Muscle of leg (tissue), 11 donors: Measurements from ENCODE around the gene ZNF292. TPM values are rescaled to one million over a fixed set of nuclear protein-coding genes. Genes with fewer than 3 reads are reported as not detected.
"Not testable (repeated sequence)": the region's sequence is repeated elsewhere in the genome, so short reads cannot be mapped to it uniquely, and the experiment has no call there.

ENCODE experiments used
- DNase-seq: peaks from one replicate; pipeline ENCODE4 v3.0.0; 2013
- H3K27ac ChIP-seq: one replicate; pipeline ENCODE4 v1.5.1; 2013; ENCODE audit warnings: mild to moderate bottlenecking, low read length, control low read depth
- H3K27me3 ChIP-seq: one replicate; pipeline ENCODE4 v1.6.1; 2013; ENCODE audit warnings: low read length; ENCODE audit not compliant: control insufficient read depth, insufficient read depth
- H3K36me3 ChIP-seq: one replicate; pipeline ENCODE4 v1.6.1; 2013; ENCODE audit warnings: low read length; ENCODE audit not compliant: control insufficient read depth, insufficient read depth
- H3K4me1 ChIP-seq: one replicate; pipeline ENCODE4 v1.6.1; 2013; ENCODE audit warnings: low read length; ENCODE audit not compliant: control insufficient read depth, insufficient read depth
- H3K4me3 ChIP-seq: one replicate; pipeline ENCODE4 v1.5.1; 2013; ENCODE audit warnings: low read length, control low read depth
- H3K9me3 ChIP-seq: replicated peaks from 2 replicates; pipeline ENCODE4 v1.6.1; 2013; ENCODE audit warnings: low read depth, low read length; ENCODE audit not compliant: control insufficient read depth
- WGBS: methylation state at CpG from one replicate; pipeline ENCODE4 v1.1.5; 2013; ENCODE audit warnings: missing lambda C conversion rate; ENCODE audit not compliant: insufficient coverage; 5-methylcytosine and 5-hydroxymethylcytosine counted together
- polyA plus RNA-seq, 8 donors: library from polyadenylated mRNA; unstranded; fragments of 120-200 nt; gene quantifications; one replicate each; pipeline versions ENCODE4 v1.2.1 to v1.2.3, GENCODE V29; 2013; ENCODE audit warnings: inconsistent platforms in 1 of 8, low replicate concordance in 1 of 8; ENCODE audit not compliant: insufficient read length in 8 of 8, insufficient read depth in 1 of 8
- total RNA-seq: library from RNA; stranded (reverse); fragments of 120-200 nt; gene quantifications from one replicate; pipeline ENCODE4 v1.2.4, GENCODE V29; 2013

The ZNF292 gene
- total and polyA plus RNA-seq, 9 donors: 14.0 to 32.9 (median 20.0) TPM

DNA sequence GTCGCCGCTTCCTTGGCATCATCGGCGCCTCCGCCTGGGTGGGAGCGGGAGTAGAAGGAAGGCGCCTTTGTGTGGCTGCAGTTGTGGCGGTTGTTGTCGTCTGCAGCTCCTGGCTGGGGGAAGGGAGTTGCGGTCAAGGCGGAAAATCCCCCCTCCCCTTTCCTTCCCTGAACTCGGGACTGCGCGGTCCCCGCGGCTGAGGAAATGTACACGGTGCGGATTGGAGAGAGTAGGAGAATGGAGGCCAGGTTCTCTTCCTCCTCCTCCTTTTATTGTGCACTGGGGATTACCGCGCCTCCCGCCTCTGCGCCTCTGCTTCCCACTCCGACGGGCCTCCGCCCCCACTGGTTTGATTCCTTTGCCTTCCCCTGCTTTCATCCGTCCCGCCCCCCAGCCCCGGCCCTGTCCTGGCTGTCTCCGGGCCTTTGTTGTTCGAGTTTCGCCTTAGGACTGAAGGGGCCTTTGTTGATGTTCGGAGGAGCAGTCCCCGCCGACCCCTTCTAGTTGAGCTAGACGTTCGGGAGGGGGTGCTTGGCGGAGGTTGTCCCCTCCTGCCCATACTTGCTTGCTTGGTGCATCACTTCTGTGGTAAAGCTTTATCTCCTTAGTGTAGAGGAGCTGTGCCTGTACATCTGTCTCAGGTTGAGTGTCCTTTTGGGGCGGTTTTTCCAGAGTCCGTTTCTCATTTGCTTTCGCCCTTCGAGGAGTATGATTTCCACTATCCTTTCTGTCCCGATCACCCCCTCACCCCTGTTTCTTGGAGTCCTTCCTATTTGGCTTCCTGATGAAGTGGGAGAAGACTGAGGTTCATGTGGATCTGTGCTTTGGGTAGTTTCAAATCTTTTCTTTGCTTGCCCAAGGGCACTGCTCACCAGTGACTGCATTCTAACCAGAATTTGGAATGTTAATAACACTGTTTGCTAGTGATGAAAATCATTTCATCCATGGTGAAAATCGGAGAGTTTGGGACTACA is 764 bp downstream of the ZNF292 start:
- peaks cover 14% of the 10 kb centered on the region for H3K4me1 ChIP-seq

DNA sequence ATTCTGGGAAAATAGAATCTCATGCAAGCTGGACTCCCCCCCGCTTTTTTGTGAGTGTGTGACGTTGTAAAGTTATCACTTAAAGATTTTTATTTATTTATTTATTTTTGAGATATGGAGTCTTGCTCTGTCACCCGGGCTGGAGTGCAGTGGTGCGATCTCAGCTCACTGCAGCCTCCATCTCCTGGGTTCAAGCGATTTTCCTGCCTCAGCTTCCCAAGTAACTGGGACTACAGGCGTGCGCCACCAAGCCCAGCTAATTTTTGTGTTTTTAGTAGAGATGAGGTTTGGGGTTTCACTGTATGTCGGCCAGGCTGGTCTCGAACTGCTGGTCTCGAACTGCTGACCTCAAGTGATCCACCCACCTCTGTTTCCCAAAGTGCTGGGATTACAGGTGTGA is 2.2 kb downstream of the ZNF292 start:
- H3K27me3 ChIP-seq, H3K36me3 ChIP-seq, H3K4me1 ChIP-seq, H3K9me3 ChIP-seq, DNase-seq, H3K4me3 ChIP-seq, H3K27ac ChIP-seq: not testable (repeated sequence)
- no CpG with 5 or more reads among the region's 10 CpGs for WGBS

More for the DNA sequence above, 764 bp downstream of the ZNF292 start:
- Histone ChIP-seq H3K36me3 (peaks cover 2% of the 10 kb centered on the region), H3K4me3 (peak overlapping the region; percentile 92), H3K9me3 (no peaks in the 10 kb centered on the region), H3K27me3 (no peaks in the 10 kb centered on the region), H3K27ac (peak overlapping the region; percentile 99)
- 0% methylated on average over 13 of the region's 43 CpGs for WGBS
- peak; percentile 79 for DNase-seq

DNA sequence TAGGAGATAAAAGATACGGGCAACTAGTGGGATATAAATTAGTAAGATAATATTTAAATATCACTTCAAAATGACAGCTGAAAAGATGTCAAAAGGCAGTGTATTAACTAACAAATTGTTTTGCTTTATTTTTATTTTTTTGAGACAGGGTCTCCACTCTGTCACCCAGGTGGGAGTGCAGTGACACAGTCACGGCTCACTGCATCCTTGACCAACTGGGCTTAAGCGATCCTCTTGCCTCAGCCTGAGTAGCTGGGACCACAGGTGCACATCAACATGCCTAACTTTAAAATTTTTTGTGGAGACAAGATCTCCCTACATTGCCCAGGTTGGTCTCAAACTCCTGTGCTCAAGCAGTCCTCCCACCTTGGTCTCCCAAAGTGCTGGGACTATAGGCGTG is 5.9 kb downstream of the ZNF292 start:
- Histone ChIP-seq H3K27me3 (no peaks in the 10 kb centered on the region), H3K4me1 (peaks cover 2% of the 10 kb centered on the region), H3K9me3 (no peaks in the 10 kb centered on the region), H3K4me3 (no peak overlapping the region), H3K27ac (no peak overlapping the region), H3K36me3 (peaks cover 2% of the 10 kb centered on the region)
- no CpG with 5 or more reads among the region's 4 CpGs for WGBS
- no peak for DNase-seq

DNA sequence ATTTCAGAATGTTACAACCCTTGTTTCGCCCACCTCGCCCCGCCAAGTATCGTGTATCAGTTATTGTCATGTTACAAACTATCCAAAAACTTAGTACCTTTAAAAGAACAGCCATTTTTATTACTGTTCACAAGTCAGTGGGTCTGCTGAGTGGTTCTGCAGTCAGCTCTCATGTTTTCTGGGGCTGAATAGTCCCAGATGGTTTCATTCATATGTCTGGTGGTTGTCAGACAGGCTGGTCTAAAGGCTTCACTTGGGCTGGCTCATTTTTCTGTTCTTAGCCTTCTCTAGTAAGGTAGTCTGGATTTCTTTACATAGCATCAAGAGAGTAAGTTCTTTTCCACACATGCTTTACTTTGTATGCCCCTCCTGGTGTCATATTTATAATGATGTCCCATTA is 8.6 kb downstream of the ZNF292 start:
- Histone ChIP-seq H3K9me3 (no peaks in the 10 kb centered on the region), H3K27ac (no peak overlapping the region), H3K27me3 (no peaks in the 10 kb centered on the region), H3K4me3 (no peak overlapping the region), H3K4me1 (no peaks in the 10 kb centered on the region), H3K36me3 (peaks cover 2% of the 10 kb centered on the region)
- WGBS: no CpG with 5 or more reads among the region's 4 CpGs
- no peak for DNase-seq

DNA sequence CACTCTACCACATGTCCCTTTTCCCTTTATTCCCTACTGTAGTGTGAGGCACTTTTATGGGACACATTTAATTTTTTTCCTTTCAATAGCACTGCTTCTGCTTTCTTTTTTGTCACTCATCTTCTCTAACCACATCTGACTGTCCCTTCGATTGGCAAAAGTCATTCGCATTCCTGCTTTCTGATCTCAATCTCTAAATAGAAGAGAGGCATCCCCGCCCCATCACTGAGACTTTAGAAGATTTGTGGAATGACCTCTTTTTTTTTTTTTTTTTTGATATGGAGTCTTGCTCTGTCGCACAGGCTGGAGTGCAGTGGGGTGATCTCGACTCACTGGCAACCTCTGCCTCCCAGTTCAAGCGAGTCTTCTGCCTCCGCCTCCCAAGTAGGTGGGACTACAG is 9.1 kb downstream of the ZNF292 start:
- DNase-seq: no peak
- peaks cover 2% of the 10 kb centered on the region for H3K36me3 ChIP-seq
- no peak overlapping the region for H3K4me3 ChIP-seq
- H3K9me3 ChIP-seq: no peaks in the 10 kb centered on the region
- no peak overlapping the region for H3K27ac ChIP-seq
- H3K4me1 ChIP-seq: no peaks in the 10 kb centered on the region
- H3K27me3 ChIP-seq: no peaks in the 10 kb centered on the region
- WGBS: no CpG with 5 or more reads among the region's 7 CpGs

DNA sequence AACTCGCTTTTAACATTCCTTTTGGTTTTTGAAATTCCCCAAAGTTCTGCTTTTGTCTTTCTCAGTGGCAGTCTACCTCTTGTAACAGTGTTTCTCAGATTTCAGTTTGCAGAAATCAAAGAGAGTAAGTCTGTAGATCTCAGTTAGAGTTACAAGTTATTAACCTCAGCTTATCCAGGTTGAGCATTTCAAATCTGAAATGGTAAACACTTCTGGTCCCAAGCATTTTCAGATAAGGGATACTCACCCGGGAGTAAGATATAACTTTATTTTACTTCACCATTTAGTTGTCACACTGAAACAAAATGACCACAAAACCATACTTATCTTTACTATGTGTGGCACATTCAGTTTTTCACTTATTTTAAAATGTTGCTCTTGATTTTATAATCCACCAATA is 9.8 kb downstream of the ZNF292 start:
- no peaks in the 10 kb centered on the region for H3K4me1 ChIP-seq
- DNase-seq: no peak

DNA sequence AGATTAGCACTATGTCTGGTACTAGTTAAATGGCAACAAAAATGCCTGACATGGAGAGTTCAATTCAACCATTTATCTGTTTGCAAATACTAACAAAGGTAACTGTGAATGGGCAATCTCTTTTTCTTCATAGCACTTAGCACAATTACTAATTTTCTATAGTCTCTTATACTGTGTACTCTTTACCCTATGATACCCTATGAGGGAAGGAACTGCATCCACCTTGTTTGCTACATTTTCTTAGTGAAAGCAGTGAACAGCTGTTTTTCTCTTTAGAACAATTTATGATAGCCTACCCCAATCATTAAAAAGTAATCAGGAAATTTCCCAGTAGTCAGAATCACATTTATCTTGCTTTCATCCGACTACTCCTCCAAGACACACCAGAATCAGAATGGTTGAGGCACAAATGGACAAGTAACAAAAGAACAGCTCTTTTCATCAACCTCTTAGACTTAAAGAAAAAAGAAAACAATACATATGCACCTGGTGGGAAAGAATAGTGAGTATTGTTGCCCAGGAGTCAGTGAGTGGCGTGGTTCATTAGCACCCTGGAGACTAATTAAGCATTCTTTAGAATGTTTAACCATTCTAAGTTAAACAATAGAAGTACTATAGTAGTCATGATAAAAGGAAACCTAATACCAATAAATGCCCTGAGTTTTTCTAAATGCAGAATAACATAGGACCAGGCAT is 16.7 kb downstream of the ZNF292 start:
- no peak for DNase-seq
- Histone ChIP-seq H3K4me3 (no peak overlapping the region), H3K36me3 (no peaks in the 10 kb centered on the region), H3K27ac (no peak overlapping the region), H3K9me3 (no peaks in the 10 kb centered on the region), H3K4me1 (no peaks in the 10 kb centered on the region), H3K27me3 (no peaks in the 10 kb centered on the region)
- WGBS: 100% methylated on average over 1 of the region's 2 CpGs

More for the DNA sequence above, 9.8 kb downstream of the ZNF292 start:
- no peaks in the 10 kb centered on the region for H3K27me3 ChIP-seq
- no peak overlapping the region for H3K27ac ChIP-seq
- no CpG with 5 or more reads among the region's 2 CpGs for WGBS
- no peaks in the 10 kb centered on the region for H3K36me3 ChIP-seq
- no peaks in the 10 kb centered on the region for H3K9me3 ChIP-seq
- H3K4me3 ChIP-seq: no peak overlapping the region

DNA sequence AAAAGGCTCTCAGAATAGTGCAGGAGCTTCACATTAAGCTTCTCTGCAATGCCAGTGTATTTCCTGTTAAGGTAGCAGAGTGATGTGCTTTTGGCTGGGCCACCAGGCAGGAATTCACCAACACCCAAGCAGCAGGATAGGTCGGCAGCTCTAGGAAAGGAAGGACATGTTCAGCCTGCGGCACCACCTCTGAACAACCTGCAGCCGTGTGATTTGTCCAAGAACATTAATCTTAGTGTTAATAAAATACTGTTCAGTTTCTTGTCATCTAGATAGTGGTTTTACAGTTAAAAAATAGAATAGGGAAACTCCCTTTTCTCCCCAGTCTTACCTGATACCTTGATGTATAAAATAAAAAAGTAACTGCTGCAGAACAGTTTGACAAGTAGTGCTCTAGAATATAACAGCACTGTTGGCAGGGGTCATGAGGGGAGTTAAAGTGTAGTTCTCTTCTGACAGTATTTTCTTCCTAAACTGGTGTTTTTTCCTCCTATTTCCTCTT is 18.8 kb downstream of the ZNF292 start:
- Histone ChIP-seq H3K4me1 (no peaks in the 10 kb centered on the region), H3K9me3 (no peaks in the 10 kb centered on the region), H3K4me3 (no peak overlapping the region), H3K27me3 (no peaks in the 10 kb centered on the region), H3K36me3 (no peaks in the 10 kb centered on the region), H3K27ac (no peak overlapping the region)
- DNase-seq: no peak
- WGBS: no CpG with 5 or more reads among the region's 3 CpGs

DNA sequence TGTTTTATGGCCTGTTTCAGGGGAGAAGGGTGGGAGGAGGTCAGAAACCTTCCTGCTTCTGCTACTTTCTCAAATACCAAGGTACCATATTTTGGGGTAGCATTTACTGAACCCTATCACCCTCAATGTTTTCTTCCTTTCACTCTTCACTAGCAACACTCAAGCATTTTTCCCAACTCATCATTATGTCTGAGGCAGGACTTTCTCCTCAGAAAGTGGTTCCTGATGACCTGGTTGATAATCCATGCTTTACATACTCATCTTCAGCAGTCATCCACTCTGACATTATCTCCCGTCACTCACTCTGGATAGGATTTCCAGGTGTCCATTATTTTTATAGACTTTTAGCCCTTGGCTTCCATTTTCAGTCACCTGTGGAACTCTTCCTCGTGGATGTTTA is 21.1 kb downstream of the ZNF292 start:
- peaks cover 7% of the 10 kb centered on the region for H3K36me3 ChIP-seq
- H3K27me3 ChIP-seq: no peaks in the 10 kb centered on the region
- no peak overlapping the region for H3K27ac ChIP-seq
- no peaks in the 10 kb centered on the region for H3K4me1 ChIP-seq
- no CpG with 5 or more reads among the region's 2 CpGs for WGBS
- no peaks in the 10 kb centered on the region for H3K9me3 ChIP-seq
- DNase-seq: no peak
- no peak overlapping the region for H3K4me3 ChIP-seq

DNA sequence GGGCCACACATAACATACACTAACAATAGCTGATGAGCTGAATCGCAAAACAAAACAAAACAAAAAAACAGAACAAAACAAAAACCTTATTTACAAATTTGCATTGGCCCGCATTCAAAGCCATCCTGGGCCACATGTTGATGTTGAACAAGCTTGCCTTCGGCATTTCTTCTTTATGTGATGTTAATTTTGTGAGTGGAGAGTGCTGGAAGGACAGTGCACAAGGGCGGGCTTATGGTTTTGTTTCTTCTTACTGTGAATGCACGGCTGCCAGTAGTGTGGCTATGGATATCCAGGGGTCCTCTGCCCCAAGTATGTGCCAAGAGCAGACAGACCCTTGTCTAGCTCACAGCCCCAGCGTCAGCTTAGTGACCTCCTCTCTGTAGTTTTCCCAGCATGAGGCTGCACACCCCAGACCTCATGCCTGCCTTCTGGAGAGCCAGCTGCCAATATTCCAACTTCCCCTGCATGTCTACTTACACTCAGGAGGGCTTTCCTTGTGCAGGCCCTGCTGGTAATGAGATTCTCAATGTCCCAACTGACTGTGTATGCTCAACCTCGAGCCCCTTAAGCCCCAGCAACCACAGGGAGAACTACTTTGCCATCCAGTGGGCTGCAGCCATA is 24.9 kb downstream of the ZNF292 start:
- no peak overlapping the region for H3K27ac ChIP-seq
- no peaks in the 10 kb centered on the region for H3K9me3 ChIP-seq
- H3K4me1 ChIP-seq: no peaks in the 10 kb centered on the region
- DNase-seq: no peak
- peaks cover 10% of the 10 kb centered on the region for H3K36me3 ChIP-seq
- no peak overlapping the region for H3K4me3 ChIP-seq
- H3K27me3 ChIP-seq: no peaks in the 10 kb centered on the region
- WGBS: 86% methylated on average over 4 of the region's 7 CpGs
